NB4 (cell line): ENCODE results near the gene MAST4.

Source experiments
- CTCF ChIP-seq: IDR thresholded peaks from one replicate; pipeline ENCODE4 v1.5.1; 2012; ENCODE audit warnings: low read depth, low read length
- MAX ChIP-seq: IDR thresholded peaks from 2 replicates; pipeline ENCODE4 v1.6.1; 2011; ENCODE audit warnings: low read depth, low read length
- MYC ChIP-seq: IDR thresholded peaks from 2 replicates; pipeline ENCODE4 v1.6.1; 2011; ENCODE audit warnings: low read depth, low read length
- POLR2A ChIP-seq: IDR thresholded peaks from 2 replicates; pipeline ENCODE4 v1.6.1; 2011; ENCODE audit warnings: mild to moderate bottlenecking; ENCODE audit not compliant: insufficient read length; ENCODE audit errors: extremely low read depth

- no peak for TF ChIP-seq CTCF
- TF ChIP-seq MYC = no peak
- no peak for TF ChIP-seq POLR2A
- no peak for TF ChIP-seq MAX
Observed at GRCh38 chr5:66851306-66851705, 255.1 kb downstream of the MAST4 start.
